Measurements from ENCODE around the gene ARFGEF3.

ARFGEF3 gene

GRCh38 chr6:138372711-138373463 lies 211.1 kb downstream of the ARFGEF3 start:
- DNase-seq, result no peak

- DNase-seq, result no peak
Observed at GRCh38 chr6:138374230-138374629, 212.5 kb downstream of the ARFGEF3 start.

- DNase-seq, result no peak
Observed at GRCh38 chr6:138374815-138375214, 213.1 kb downstream of the ARFGEF3 start.

GRCh38 chr6:138377042-138377441 lies 215.3 kb downstream of the ARFGEF3 start:
- no peak for DNase-seq

GRCh38 chr6:138377844-138378243 lies 216.1 kb downstream of the ARFGEF3 start, which contains the start of gene SMIM28:
SMIM28 (plus strand) TSS chr6:138377905; CDS start chr6:138378073, 168 bp downstream.
- no peak for DNase-seq

GRCh38 chr6:138378463-138378862 lies 216.7 kb downstream of the ARFGEF3 start:
- no peak for DNase-seq

GRCh38 chr6:138382498-138383265 lies 220.9 kb downstream of the ARFGEF3 start:
- no peak for DNase-seq

GRCh38 chr6:138383776-138384175 lies 222.0 kb downstream of the ARFGEF3 start:
- no peak for DNase-seq

GRCh38 chr6:138386897-138387296 lies 225.2 kb downstream of the ARFGEF3 start:
- DNase-seq, result no peak

- no peak for DNase-seq
Observed at GRCh38 chr6:138387577-138388368, 226.0 kb downstream of the ARFGEF3 start.

GRCh38 chr6:138389551-138389950 lies 227.8 kb downstream of the ARFGEF3 start:
- DNase-seq, result no peak
